ENCODE results near the gene GAB2. TPM values are rescaled to one million over a fixed set of nuclear protein-coding genes. Genes with fewer than 3 reads are reported as not detected.

Gene GAB2
- total RNA-seq, 1 experiment from 2014 or later, result 3.3 TPM

DNA sequence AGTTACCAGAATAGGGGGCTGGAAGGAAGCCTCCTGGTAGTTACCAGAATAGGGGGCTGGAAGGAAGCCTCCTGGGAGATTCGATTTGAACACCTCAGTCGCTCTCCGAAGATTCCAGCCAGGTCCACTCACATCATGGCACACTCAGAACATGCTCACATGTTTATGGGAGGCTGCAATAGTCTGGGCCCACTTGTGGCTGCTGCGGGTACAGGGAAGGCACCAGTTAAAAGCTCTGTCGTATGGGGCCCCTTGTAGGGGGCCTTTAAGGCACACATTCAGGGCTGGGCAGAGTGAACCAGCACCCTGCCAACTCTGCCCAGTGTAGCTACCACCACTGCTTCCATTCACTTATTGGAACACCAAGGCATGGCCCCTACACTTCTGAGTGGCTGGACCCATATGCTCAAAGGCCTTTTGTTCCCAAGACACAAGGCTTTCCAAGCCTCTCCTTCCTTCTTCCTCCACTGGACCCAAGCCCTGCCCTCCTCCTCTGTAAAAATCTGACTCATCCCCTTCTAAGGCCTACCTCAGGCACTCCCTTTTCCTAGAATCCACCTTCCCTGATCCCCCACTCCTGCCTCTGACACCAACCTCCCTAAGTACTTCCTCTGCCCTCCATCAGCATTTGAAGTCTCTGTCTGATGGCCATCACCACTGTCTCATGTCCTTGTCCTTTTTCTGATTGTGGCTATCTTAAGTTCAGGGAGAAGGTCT is 200.9 kb downstream of the GAB2 start:
- H3K9me3 ChIP-seq (ENCODE audit: control insufficient read depth, low read depth, low read length), result no peaks in the 10 kb centered on the region
- no peak overlapping the region for H2AFZ ChIP-seq (ENCODE audit: low read length)
- no peaks in the 10 kb centered on the region for H4K20me1 ChIP-seq (ENCODE audit: control insufficient read depth, insufficient read depth, insufficient read length)
- H3K4me2 ChIP-seq (ENCODE audit: insufficient read depth, insufficient read length, low read length), result no peak overlapping the region
- H3K14ac ChIP-seq (ENCODE audit: insufficient read depth, low read length), result no peak overlapping the region
- no peaks in the 10 kb centered on the region for H3K23me2 ChIP-seq (ENCODE audit: insufficient read length, low read depth, low read length, poor library complexity, severe bottlenecking)
- DNase-seq, result no peak
- H3K27ac ChIP-seq (ENCODE audit: insufficient read length, low read depth, low read length), result no peak overlapping the region
- no peaks in the 10 kb centered on the region for H3K27me3 ChIP-seq (ENCODE audit: insufficient read depth, low read length)
- no peak overlapping the region for H3K56ac ChIP-seq (ENCODE audit: insufficient read length, low read depth, low read length)
- no peak overlapping the region for H3K9ac ChIP-seq (ENCODE audit: extremely low read depth, insufficient read length, low read length)
- Mint-ChIP-seq H3K4me3 (no peak overlapping the region), H3K9me3 (no peaks in the 10 kb centered on the region), H3K4me1 (no peaks in the 10 kb centered on the region), H3K36me3 (ENCODE audit: insufficient read depth in 1 of 3, low read depth in 3 of 3) (peaks cover 0 to 20% (median 11%) of the 10 kb centered on the region in 3 experiments; a peak in 6 of 7 replicates), H3K27ac (no peak overlapping the region; a peak in 3 of 7 replicates), H3K27me3 (ENCODE audit: low read depth) (no peaks in the 10 kb centered on the region)
- no peak overlapping the region for H3K4ac ChIP-seq (ENCODE audit: low read depth, low read length)
- H2BK12ac ChIP-seq (ENCODE audit: insufficient read length, low read depth, low read length), result no peak overlapping the region
- no peak overlapping the region for H4K91ac ChIP-seq (ENCODE audit: insufficient read length, low read depth, low read length)
- no peaks in the 10 kb centered on the region for H3K4me1 ChIP-seq (ENCODE audit: insufficient read depth, low read length)
- no peak overlapping the region for H3K23ac ChIP-seq (ENCODE audit: insufficient read length, low read depth, low read length)
- H3T11ph ChIP-seq (ENCODE audit: low read length), result no peak overlapping the region
- H4K8ac ChIP-seq (replicated peaks; ENCODE audit: insufficient read length, low read depth, low read length), result no peak overlapping the region
- H2BK120ac ChIP-seq (ENCODE audit: low read depth, low read length, poor library complexity, severe bottlenecking), result no peak overlapping the region
- no peaks in the 10 kb centered on the region for H3K79me1 ChIP-seq (ENCODE audit: insufficient read depth, low read depth, low read length, poor library complexity, severe bottlenecking)
- H2BK15ac ChIP-seq (ENCODE audit: low read depth, low read length), result no peak overlapping the region
- no peak overlapping the region for H3K18ac ChIP-seq (ENCODE audit: insufficient read length, low read depth, low read length)
- no CpG with 5 or more reads among the region's 5 CpGs for WGBS (ENCODE audit: extremely low coverage, insufficient read length, low lambda C conversion rate)
- no peak overlapping the region for H2BK20ac ChIP-seq (ENCODE audit: low read depth, low read length, poor library complexity, severe bottlenecking)
- H3K79me2 ChIP-seq (ENCODE audit: insufficient read depth, low read length), result no peaks in the 10 kb centered on the region
- no peak overlapping the region for H2BK5ac ChIP-seq (ENCODE audit: insufficient read length, low read length)
- TF ChIP-seq, protein P1, sequence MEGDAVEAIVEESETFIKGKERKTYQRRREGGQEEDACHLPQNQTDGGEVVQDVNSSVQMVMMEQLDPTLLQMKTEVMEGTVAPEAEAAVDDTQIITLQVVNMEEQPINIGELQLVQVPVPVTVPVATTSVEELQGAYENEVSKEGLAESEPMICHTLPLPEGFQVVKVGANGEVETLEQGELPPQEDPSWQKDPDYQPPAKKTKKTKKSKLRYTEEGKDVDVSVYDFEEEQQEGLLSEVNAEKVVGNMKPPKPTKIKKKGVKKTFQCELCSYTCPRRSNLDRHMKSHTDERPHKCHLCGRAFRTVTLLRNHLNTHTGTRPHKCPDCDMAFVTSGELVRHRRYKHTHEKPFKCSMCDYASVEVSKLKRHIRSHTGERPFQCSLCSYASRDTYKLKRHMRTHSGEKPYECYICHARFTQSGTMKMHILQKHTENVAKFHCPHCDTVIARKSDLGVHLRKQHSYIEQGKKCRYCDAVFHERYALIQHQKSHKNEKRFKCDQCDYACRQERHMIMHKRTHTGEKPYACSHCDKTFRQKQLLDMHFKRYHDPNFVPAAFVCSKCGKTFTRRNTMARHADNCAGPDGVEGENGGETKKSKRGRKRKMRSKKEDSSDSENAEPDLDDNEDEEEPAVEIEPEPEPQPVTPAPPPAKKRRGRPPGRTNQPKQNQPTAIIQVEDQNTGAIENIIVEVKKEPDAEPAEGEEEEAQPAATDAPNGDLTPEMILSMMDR (conservative IDR thresholded peaks at IDR 0.05), result no peak
- H4K5ac ChIP-seq (ENCODE audit: insufficient read length, low read depth, low read length), result no peak overlapping the region
- no peak overlapping the region for H2AK5ac ChIP-seq (ENCODE audit: insufficient read length, low read length)

All from H9 (cell line).